ENCODE results near the gene MSL3. TPM values are rescaled to one million over a fixed set of nuclear protein-coding genes. Genes with fewer than 3 reads are reported as not detected.

The MSL3 gene
- total and polyA plus RNA-seq, 2 of the 13 experiments (the other 11 are each of a cell fraction or from before 2014, with no cell fraction given): 7.6 to 10.2 TPM

DNA sequence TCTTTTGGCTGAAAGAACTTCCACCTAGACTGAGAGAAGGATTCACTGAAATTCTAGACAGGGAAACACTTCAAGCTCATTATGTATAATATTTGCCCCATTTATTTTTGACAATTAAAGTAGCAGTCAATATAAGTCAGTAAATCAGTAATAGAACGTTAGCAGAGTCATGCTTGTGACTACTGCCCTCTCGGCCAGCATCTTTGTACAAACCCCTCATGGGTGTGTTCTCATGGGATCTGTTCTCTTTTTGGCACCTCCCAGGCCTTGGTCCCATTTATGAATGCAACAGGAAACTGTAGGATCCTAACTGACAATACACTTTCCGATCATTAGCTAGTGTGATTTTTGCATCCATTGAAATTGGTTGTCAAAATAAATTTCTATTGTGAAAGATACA lies 2.9 kb downstream of the MSL3 start (continued):
- TF ChIP-seq NR2F2 (IDR thresholded peaks at IDR 0.05; ENCODE audit: borderline replicate concordance, low read depth): no peak

DNA sequence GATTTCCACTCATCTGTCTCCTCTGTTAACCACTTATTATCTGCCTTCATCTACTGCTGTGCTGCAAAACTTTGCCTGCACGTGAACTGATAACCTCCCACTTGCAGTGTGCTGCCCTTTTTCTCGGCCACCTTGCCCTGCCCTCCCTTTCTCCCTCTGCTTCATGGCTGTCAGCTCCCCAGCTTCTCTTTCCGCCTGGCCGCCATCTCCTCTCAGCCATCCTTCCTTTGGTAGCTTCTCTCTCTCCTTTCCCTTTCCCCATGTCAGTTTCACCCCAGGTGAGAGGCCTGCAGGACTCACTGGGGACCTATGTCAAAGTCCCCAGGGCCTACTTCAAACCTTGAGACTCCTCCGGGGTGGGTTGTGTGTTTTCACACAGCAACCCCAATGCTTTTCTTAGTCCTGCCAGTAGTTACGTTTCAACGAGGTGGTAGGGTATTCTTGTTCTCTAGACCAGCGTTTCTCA lies 6.6 kb downstream of the MSL3 start:
- ChIA-PET CTCF (ENCODE audit: low intra/inter-chr PET ratio, low total read pairs) (no interaction called here), POLR2A (no interaction called here)
- Histone ChIP-seq H4K20me1 (ENCODE audit: insufficient read depth, low read length) (no peaks in the 10 kb centered on the region), H2AFZ (ENCODE audit: low read length) (no peak overlapping the region), H3K79me2 (ENCODE audit: insufficient read depth, low read length) (no peaks in the 10 kb centered on the region), H3K27ac (ENCODE audit: extremely low read length, insufficient read depth, low read length) (no peak overlapping the region), H3K9me3 (ENCODE audit: low read length) (no peaks in the 10 kb centered on the region), H3K27me3 (ENCODE audit: control insufficient read depth in 1 of 2, insufficient read depth in 2 of 2, low read length in 2 of 2) (no peaks in the 10 kb centered on the region), H3K4me1 (ENCODE audit: insufficient read depth, low read length) (no peaks in the 10 kb centered on the region), H3K4me3 (replicated peaks in 1 of 3; ENCODE audit: insufficient read depth in 1 of 3, low read depth in 2 of 3, low read length in 3 of 3) (no peak overlapping the region), H3K36me3 (replicated peaks in 1 of 2; ENCODE audit: control insufficient read depth in 1 of 2, insufficient read depth in 2 of 2, low read length in 2 of 2) (peaks cover 0 to 7% of the 10 kb centered on the region in 2 experiments; a peak in 2 of 5 replicates), H3K9ac (ENCODE audit: insufficient read depth, low read depth, low read length) (no peak overlapping the region), H3K4me2 (ENCODE audit: low read depth, low read length) (no peak overlapping the region)
- no peak for ATAC-seq
- no peak for DNase-seq (ENCODE audit: low spot score)
- in situ Hi-C loops (cut with HindIII; ENCODE audit: extremely low pct_ligation_motif_present, low pct_unique_long_range_greater_than_20kb) (loop anchor here (5.0 to 25.0 kb wide), 2 partner anchors 232 to 627 kb away; no protein-coding TSS in a partner anchor), intact Hi-C loops (cut with micrococcal nuclease; ENCODE audit: unreplicated experiment) (no loop called here)
- FAIRE-seq: no peak
- TF ChIP-seq FLYWCH1 (CRISPR knock-in tag; IDR thresholded peaks at IDR 0.05): no peak
- no peak for TF ChIP-seq IKZF4 (CRISPR knock-in tag; IDR thresholded peaks at IDR 0.05; ENCODE audit: borderline replicate concordance, low read depth, not compliant biosample characterization)
- TF ChIP-seq CREBL2 (CRISPR knock-in tag; IDR thresholded peaks at IDR 0.05; ENCODE audit: borderline replicate concordance): no peak
- TF ChIP-seq NPAS2 (CRISPR knock-in tag; IDR thresholded peaks at IDR 0.05; ENCODE audit: borderline replicate concordance): no peak
- TF ChIP-seq RARG (CRISPR knock-in tag; IDR thresholded peaks at IDR 0.05; ENCODE audit: low read depth): no peak
- TF ChIP-seq GATA4 (IDR thresholded peaks at IDR 0.05; ENCODE audit: borderline replicate concordance, low read depth): no peak
- TF ChIP-seq ZNF891 (CRISPR knock-in tag; IDR thresholded peaks at IDR 0.05): no peak
- TF ChIP-seq ETV5 (CRISPR knock-in tag; IDR thresholded peaks at IDR 0.05; ENCODE audit: borderline replicate concordance): no peak
- no peak for TF ChIP-seq HMGXB3 (CRISPR knock-in tag; IDR thresholded peaks at IDR 0.05; ENCODE audit: borderline replicate concordance)
- no peak for TF ChIP-seq CBX1 (IDR thresholded peaks at IDR 0.05; ENCODE audit: low read depth)
- TF ChIP-seq ZMYM2 (CRISPR knock-in tag; IDR thresholded peaks at IDR 0.05): no peak
- TF ChIP-seq ZNF766 (CRISPR knock-in tag; IDR thresholded peaks at IDR 0.05; ENCODE audit: borderline replicate concordance): no peak
- no peak for TF ChIP-seq HNRNPH1 (optimal IDR thresholded peaks at IDR 0.05; ENCODE audit: low read depth, low read length)
- TF ChIP-seq ZNF225 (CRISPR knock-in tag; IDR thresholded peaks at IDR 0.05): no peak
- BruUV-seq (replicated peaks): no TSS peak
- 83% methylated on average over 8 of the region's 8 CpGs for WGBS (ENCODE audit: low lambda C conversion rate)
